H1 (cell line): ENCODE results near the gene MAML3. TPM values are rescaled to one million over a fixed set of nuclear protein-coding genes. Genes with fewer than 3 reads are reported as not detected.

Source experiments
- CTCF ChIA-PET: fragments of 300-600 bp; sonication (Branson Sonifier 250); formaldehyde crosslinking; loops from one replicate; lab custom pipeline; 2021; ENCODE audit not compliant: partially characterized antibody; lab: Charles Lee
- POLR2A ChIA-PET: fragments of 300-600 bp; sonication (Branson Sonifier 250); formaldehyde crosslinking; loops from one replicate; lab custom pipeline; 2021; ENCODE audit warnings: inconsistent platforms; ENCODE audit not compliant: partially characterized antibody; lab: Charles Lee
- DNase-seq, 2 experiments: peaks; one replicate each; pipeline versions ENCODE4 v3.0.0 to v3.0.0-alpha.2; 2010 to 2022; ENCODE audit warnings: low spot score in 2 of 2, low read depth in 1 of 2, mixed read lengths in 1 of 2
- FAIRE-seq: peaks from 2 replicates; lab custom pipeline; 2011; peaks lifted over from hg19 to GRCh38; lab: Jason Lieb, UNC
- H2AFZ ChIP-seq: 2 replicates; pipeline ENCODE4 v1.8.1; 2012; ENCODE audit warnings: low read length, inconsistent platforms
- H2AK5ac ChIP-seq: 2 replicates; pipeline ENCODE4 v1.6.1; 2013; ENCODE audit warnings: low read depth, low read length
- H2BK120ac ChIP-seq: replicated peaks from 2 replicates; pipeline ENCODE3; 2013; ENCODE audit warnings: low read depth, low read length, inconsistent platforms
- H2BK12ac ChIP-seq: 2 replicates; pipeline ENCODE4 v1.6.1; 2013; ENCODE audit warnings: low read depth, low read length
- H2BK15ac ChIP-seq: 2 replicates; pipeline ENCODE4 v1.6.1; 2013; ENCODE audit warnings: low read length
- H2BK20ac ChIP-seq: 2 replicates; pipeline ENCODE4 v1.6.1; 2013; ENCODE audit warnings: low read length
- H2BK5ac ChIP-seq: 2 replicates; pipeline ENCODE4 v1.6.1; 2013; ENCODE audit warnings: low read depth, low read length
- H3K14ac ChIP-seq: 2 replicates; pipeline ENCODE4 v1.6.1; 2013; ENCODE audit warnings: inconsistent platforms; ENCODE audit not compliant: insufficient read length
- H3K18ac ChIP-seq: 2 replicates; pipeline ENCODE4 v1.6.1; 2013; ENCODE audit warnings: low read length; ENCODE audit errors: extremely low read depth
- H3K23ac ChIP-seq: 2 replicates; pipeline ENCODE4 v1.6.1; 2013; ENCODE audit warnings: inconsistent platforms; ENCODE audit not compliant: insufficient read length
- H3K23me2 ChIP-seq: 2 replicates; pipeline ENCODE4 v1.6.1; 2013; ENCODE audit warnings: low read depth, low read length
- H3K27ac ChIP-seq: 2 replicates; pipeline ENCODE4 v1.6.1; 2011; ENCODE audit warnings: low read depth, low read length, inconsistent platforms
- H3K27me3 ChIP-seq, 4 experiments: replicated peaks in 1 of 4; 1 replicate in 1 of 4; 2 replicates in 3 of 4; pipeline versions ENCODE4 v1.6.1 to v1.8.1; 2011 to 2013; ENCODE audit warnings: low read length in 3 of 4, mild to moderate bottlenecking in 3 of 4, inconsistent platforms in 2 of 4, mixed read lengths in 2 of 4, moderate library complexity in 1 of 4; ENCODE audit not compliant: control insufficient read depth in 3 of 4, insufficient read depth in 3 of 4; ENCODE audit errors: extremely low read depth in 1 of 4
- H3K36me3 ChIP-seq, 4 experiments: 2 replicates each; pipeline versions ENCODE4 v1.6.1 to v1.8.1; 2011 to 2013; ENCODE audit warnings: mild to moderate bottlenecking in 4 of 4, low read length in 3 of 4, moderate library complexity in 2 of 4, control low read depth in 1 of 4, inconsistent platforms in 1 of 4; ENCODE audit not compliant: insufficient read depth in 4 of 4, control insufficient read depth in 2 of 4
- H3K4ac ChIP-seq: replicated peaks from 2 replicates; pipeline ENCODE3; 2013; ENCODE audit warnings: low read length, low read depth, mixed read lengths, inconsistent platforms; ENCODE audit not compliant: insufficient read length
- H3K4me1 ChIP-seq, 4 experiments: replicated peaks in 1 of 4; 1 replicate in 1 of 4; 2 replicates in 3 of 4; pipeline versions ENCODE4 v1.6.1 to v1.8.1; 2011 to 2013; ENCODE audit warnings: low read length in 3 of 4, inconsistent platforms in 2 of 4, mixed read lengths in 1 of 4; ENCODE audit not compliant: insufficient read depth in 4 of 4, control insufficient read depth in 3 of 4
- H3K4me2 ChIP-seq, 2 experiments: 2 replicates each; pipeline versions ENCODE4 v1.6.1 to v1.8.1; 2011 to 2013; ENCODE audit warnings: low read depth in 2 of 2, low read length in 2 of 2, control low read depth in 1 of 2, inconsistent platforms in 1 of 2, mild to moderate bottlenecking in 1 of 2; ENCODE audit not compliant: insufficient read depth in 1 of 2
- H3K4me3 ChIP-seq, 4 experiments: fragments of 200-600, 300-600 bp in 1 of 4; sonication (generic), shearing (Covaris generic), sonication (Bioruptor Twin) in 1 of 4; 2 replicates each; pipeline versions ENCODE4 v1.5.1 to v1.8.1; 2011 to 2016; ENCODE audit warnings: low read length in 4 of 4, low read depth in 3 of 4, control low read depth in 2 of 4, inconsistent platforms in 2 of 4, mild to moderate bottlenecking in 2 of 4, mixed read lengths in 1 of 4, moderate library complexity in 1 of 4; ENCODE audit not compliant: insufficient read depth in 2 of 4; ENCODE audit errors: extremely low read depth in 1 of 4
- H3K56ac ChIP-seq: replicated peaks from 2 replicates; pipeline ENCODE3; 2013; ENCODE audit warnings: low read depth, mild to moderate bottlenecking, mixed read lengths, low read length, inconsistent platforms; ENCODE audit not compliant: insufficient read length
- H3K79me1 ChIP-seq: 2 replicates; pipeline ENCODE4 v1.6.1; 2013; ENCODE audit warnings: low read depth, low read length, control low read depth
- H3K79me2 ChIP-seq, 2 experiments: 2 replicates each; pipeline versions ENCODE4 v1.6.1 to v1.8.1; 2012 to 2013; ENCODE audit warnings: low read length in 2 of 2, mild to moderate bottlenecking in 2 of 2, inconsistent platforms in 1 of 2; ENCODE audit not compliant: insufficient read depth in 2 of 2, control insufficient read depth in 1 of 2
- H3K9ac ChIP-seq, 4 experiments: replicated peaks in 1 of 4; 1 replicate in 1 of 4; 2 replicates in 3 of 4; pipeline versions ENCODE4 v1.6.1 to v1.8.1; 2011 to 2013; ENCODE audit warnings: low read depth in 3 of 4, low read length in 3 of 4, control low read depth in 2 of 4, mild to moderate bottlenecking in 2 of 4, moderate library complexity in 2 of 4, inconsistent platforms in 1 of 4; ENCODE audit errors: extremely low read depth in 1 of 4
- H3K9me3 ChIP-seq, 2 experiments: 2 replicates each; pipeline versions ENCODE4 v1.6.1 to v1.8.1; 2012 to 2013; ENCODE audit warnings: mild to moderate bottlenecking in 2 of 2, moderate library complexity in 2 of 2, control low read depth in 1 of 2, inconsistent platforms in 1 of 2, low read depth in 1 of 2, low read length in 1 of 2, mixed read lengths in 1 of 2; ENCODE audit not compliant: insufficient read depth in 2 of 2
- H4K20me1 ChIP-seq, 2 experiments: replicated peaks in 1 of 2; 2 replicates each; pipeline versions ENCODE3 to v1.8.1; 2011 to 2013; ENCODE audit warnings: inconsistent platforms in 2 of 2, low read length in 2 of 2, mild to moderate bottlenecking in 1 of 2; ENCODE audit not compliant: insufficient read depth in 2 of 2, control insufficient read depth in 1 of 2
- H4K5ac ChIP-seq: 2 replicates; pipeline ENCODE4 v1.6.1; 2013; ENCODE audit warnings: low read length, low read depth, mixed read lengths, inconsistent platforms; ENCODE audit not compliant: insufficient read length
- H4K8ac ChIP-seq: 2 replicates; pipeline ENCODE4 v1.8.0; 2013; ENCODE audit warnings: mild to moderate bottlenecking, moderate library complexity, low read length, inconsistent platforms; ENCODE audit not compliant: insufficient read depth; ENCODE audit errors: extremely low read depth
- H4K91ac ChIP-seq: replicated peaks from 2 replicates; pipeline ENCODE3; 2013; ENCODE audit warnings: low read length, mixed read lengths, inconsistent platforms; ENCODE audit not compliant: insufficient read length
- ATF2 ChIP-seq: IDR thresholded peaks from 2 replicates; pipeline ENCODE4 v1.6.1; 2012; ENCODE audit warnings: low read length, inconsistent platforms
- EZH2 ChIP-seq: fragments of 200-600 bp; sonication (generic); IDR thresholded peaks from 2 replicates; pipeline ENCODE4 v1.7.1; 2012; ENCODE audit warnings: low read depth, mild to moderate bottlenecking, moderate library complexity, low read length, inconsistent platforms; ENCODE audit not compliant: severe bottlenecking
- GABPA ChIP-seq: IDR thresholded peaks from 2 replicates; pipeline ENCODE4 v1.6.1; 2011; ENCODE audit warnings: mild to moderate bottlenecking, low read length, moderate library complexity, borderline replicate concordance; ENCODE audit not compliant: insufficient read depth
- GTF2F1 ChIP-seq: IDR thresholded peaks from 2 replicates; pipeline ENCODE4 v1.6.1; 2012; ENCODE audit warnings: low read depth, low read length, improper control_type of control experiment, borderline replicate concordance
- JUND ChIP-seq: IDR thresholded peaks from 2 replicates; pipeline ENCODE4 v1.6.1; 2011; ENCODE audit warnings: mild to moderate bottlenecking, improper control_type of control experiment, low read length
- PHF8 ChIP-seq: fragments of 200-600 bp; sonication (generic); conservative IDR thresholded peaks from 2 replicates; pipeline ENCODE4 v1.7.1; 2012; ENCODE audit warnings: low read depth, mild to moderate bottlenecking, inconsistent platforms, low read length, moderate library complexity
- RNF2 ChIP-seq: fragments of 200-900, 300-1000 bp; sonication (generic); IDR thresholded peaks from 2 replicates; pipeline ENCODE4 v1.7.1; 2016; ENCODE audit warnings: borderline replicate concordance, low read depth, mild to moderate bottlenecking, antibody characterized with exemption, low read length; ENCODE audit not compliant: poor library complexity, severe bottlenecking; ENCODE audit errors: missing control alignments
- SUZ12 ChIP-seq: fragments of 200-600 bp; sonication (generic); IDR thresholded peaks from 2 replicates; pipeline ENCODE4 v1.6.1; 2012; ENCODE audit warnings: mild to moderate bottlenecking, inconsistent platforms, low read length, moderate library complexity, mixed read lengths
- TAF1 ChIP-seq: IDR thresholded peaks from 2 replicates; pipeline ENCODE4 v1.6.1; 2011; ENCODE audit warnings: mild to moderate bottlenecking, low read depth, low read length
- TEAD4 ChIP-seq: IDR thresholded peaks from 2 replicates; pipeline ENCODE4 v1.6.1; 2012; ENCODE audit warnings: low read depth, low read length, inconsistent platforms, mixed read lengths
- YY1 ChIP-seq: IDR thresholded peaks from 2 replicates; pipeline ENCODE4 v1.6.1; 2011; ENCODE audit warnings: low read depth, mild to moderate bottlenecking, low read length
- WGBS, 2 experiments: shearing (Covaris generic) in 1 of 2; methylation state at CpG; one replicate each; pipeline versions ENCODE4 v1.1.6 to v1.1.7; 2013 to 2015; ENCODE audit warnings: low lambda C conversion rate in 2 of 2, mixed read lengths in 2 of 2, inconsistent platforms in 1 of 2, low coverage in 1 of 2, missing lambda C conversion rate in 1 of 2; ENCODE audit not compliant: insufficient replicate concordance in 2 of 2, insufficient coverage in 1 of 2, insufficient read length in 1 of 2; ENCODE audit errors: extremely low coverage in 1 of 2, missing lambda C conversion rate in 1 of 2; 5-methylcytosine and 5-hydroxymethylcytosine counted together
- polyA plus RNA-seq, 7 experiments: library from polyadenylated mRNA; depleted of rRNA in 3 of 7; stranded (reverse) in 5 of 7; unstranded in 2 of 7; fragments of >200 nt in 5 of 7; fragments of 200-250 nt in 2 of 7; gene quantifications; 1 replicate in 5 of 7; 2 replicates in 1 of 7; 4 replicates in 1 of 7; pipeline versions ENCODE4 v1.2.1 to v1.2.3, GENCODE V29; 2011 to 2013; ENCODE audit warnings: missing spikeins in 2 of 7, mixed read lengths in 2 of 7
- total RNA-seq: library from RNA; stranded (reverse); fragmentation: NEBNext Ultra II Directional; extraction: Animal tissue kit (Norgen Biotek cat#: 25700); gene quantifications from 2 replicates; pipeline ENCODE4 v1.2.1, GENCODE V29; 2021

Gene MAML3
- total and polyA plus RNA-seq, 2 of the 8 experiments (the other 6 are each of a cell fraction or from before 2014, with no cell fraction given): 2.1 to 5.7 TPM

- no peaks in the 10 kb centered on the region for H3K23me2 ChIP-seq
- H3K4me1 ChIP-seq: no peaks in the 10 kb centered on the region
- ChIA-PET CTCF (interaction anchor here (1.6 to 2.9 kb wide), 4 partner anchors 9 to 389 kb away, joined by 3 to 23 read pairs (median 6); no protein-coding TSS in a partner anchor), POLR2A (no interaction called here)
- no peak overlapping the region for H2AFZ ChIP-seq
- H3K36me3 ChIP-seq: no peaks in the 10 kb centered on the region
- H3K79me1 ChIP-seq: no peaks in the 10 kb centered on the region
- no peak overlapping the region for H3K4me2 ChIP-seq
- DNase-seq: no peak
- H2BK120ac ChIP-seq: no peak overlapping the region
- H4K5ac ChIP-seq: no peak overlapping the region
- H3K79me2 ChIP-seq: no peaks in the 10 kb centered on the region
- no peaks in the 10 kb centered on the region for H3K27me3 ChIP-seq
- TF ChIP-seq RNF2 (no peak), GABPA (no peak), JUND (no peak), SUZ12 (no peak), EZH2 (no peak), TAF1 (no peak), TEAD4 (no peak), ATF2 (no peak), GTF2F1 (no peak), PHF8 (no peak), YY1 (no peak)
- TF ChIP-seq, all 59 proteins: peak for 0
- Histone ChIP-seq H3K56ac (no peak overlapping the region), H2AK5ac (no peak overlapping the region), H2BK12ac (no peak overlapping the region), H3K14ac (no peak overlapping the region), H4K20me1 (no peaks in the 10 kb centered on the region), H3K23ac (no peak overlapping the region), H4K8ac (no peak overlapping the region), H3K27ac (no peak overlapping the region), H2BK15ac (no peak overlapping the region), H3K9ac (no peak overlapping the region), H3K4me3 (no peak overlapping the region), H3K18ac (no peak overlapping the region), H3K9me3 (no peaks in the 10 kb centered on the region), H2BK5ac (no peak overlapping the region), H3K4ac (no peak overlapping the region), H4K91ac (no peak overlapping the region), H2BK20ac (no peak overlapping the region)
- WGBS, 2 experiments: 85% methylated on average over 5 of the region's 5 CpGs; no CpG with 5 or more reads in 1 of the 2 experiments
- no peak for FAIRE-seq
Observed at GRCh38 chr4:139696491-139696890, 457.5 kb downstream of the MAML3 start.
